SK-N-SH treated with all-trans-retinoic acid at 6 μM for 48 hours (cell line): ENCODE data around the gene SLC29A3.

Experiments used
- ATAC-seq: fragments of 200-7000 bp; cut with Tn5 transposase; 3 replicates; pipeline ENCODE4 v1.9.1; 2020; ENCODE audit warnings: mild to moderate bottlenecking, moderate library complexity
- ARNTL ChIP-seq: fragments of 450-650 bp; formaldehyde crosslinking; IDR thresholded peaks from 2 replicates; pipeline ENCODE4 v1.5.0; 2020; ENCODE audit warnings: low read depth, mild to moderate bottlenecking, moderate library complexity, borderline replicate concordance
- CREB5 ChIP-seq: fragments of 250-450 bp; sonication (Bioruptor Pico); IDR thresholded peaks from 2 replicates; pipeline ENCODE4 v1.5.1; 2020; ENCODE audit warnings: low read depth, mild to moderate bottlenecking, moderate library complexity
- CSDC2 ChIP-seq: fragments of 250-450 bp; sonication (Bioruptor Pico); IDR thresholded peaks from 2 replicates; pipeline ENCODE4 v1.5.0; 2020; ENCODE audit warnings: mild to moderate bottlenecking, moderate library complexity
- CSRNP3 ChIP-seq: fragments of 250-450 bp; sonication (Bioruptor Pico); IDR thresholded peaks from 2 replicates; pipeline ENCODE4 v1.5.1; 2021; ENCODE audit warnings: mild to moderate bottlenecking, moderate library complexity
- ISL1 ChIP-seq: fragments of 250-450 bp; sonication (Bioruptor Pico); IDR thresholded peaks from 2 replicates; pipeline ENCODE4 v2.1.2; 2022; ENCODE audit warnings: mild to moderate bottlenecking, moderate library complexity
- OSR1 ChIP-seq: fragments of 250-450 bp; sonication (Bioruptor Pico); IDR thresholded peaks from 2 replicates; pipeline ENCODE4 v1.8.0; 2022; ENCODE audit warnings: moderate library complexity, mild to moderate bottlenecking, inconsistent platforms
- PATZ1 ChIP-seq: fragments of 250-450 bp; sonication (Bioruptor Pico); IDR thresholded peaks from 2 replicates; pipeline ENCODE4 v1.8.0; 2020; ENCODE audit warnings: mild to moderate bottlenecking, moderate library complexity, borderline replicate concordance
- POU6F1 ChIP-seq: fragments of 250-450 bp; sonication (Bioruptor Pico); IDR thresholded peaks from 2 replicates; pipeline ENCODE4 v1.8.0; 2021; ENCODE audit warnings: low read depth, mild to moderate bottlenecking, moderate library complexity, borderline replicate concordance
- PPARA ChIP-seq: fragments of 250-450 bp; sonication (Bioruptor Pico); IDR thresholded peaks from 2 replicates; pipeline ENCODE4 v1.5.0; 2020; ENCODE audit warnings: mild to moderate bottlenecking, borderline replicate concordance
- RARB ChIP-seq: fragments of 250-450 bp; sonication (Bioruptor Pico); IDR thresholded peaks from 2 replicates; pipeline ENCODE4 v1.8.0; 2021; ENCODE audit warnings: mild to moderate bottlenecking, moderate library complexity
- SNAI2 ChIP-seq: fragments of 250-450 bp; sonication (Bioruptor Pico); IDR thresholded peaks from 2 replicates; pipeline ENCODE4 v1.5.0; 2020; ENCODE audit warnings: mild to moderate bottlenecking, moderate library complexity
- TCF4 ChIP-seq: fragments of 250-450 bp; sonication (Bioruptor Pico); IDR thresholded peaks from 2 replicates; pipeline ENCODE4 v1.8.0; 2021; ENCODE audit warnings: mild to moderate bottlenecking, moderate library complexity, borderline replicate concordance
- TOX ChIP-seq: fragments of 250-450 bp; sonication (Bioruptor Pico); IDR thresholded peaks from 2 replicates; pipeline ENCODE4 v1.8.0; 2021; ENCODE audit warnings: mild to moderate bottlenecking, moderate library complexity, borderline replicate concordance
- TSHZ2 ChIP-seq: fragments of 250-450 bp; sonication (Bioruptor Pico); IDR thresholded peaks from 2 replicates; pipeline ENCODE4 v1.5.0; 2020; ENCODE audit warnings: mild to moderate bottlenecking, moderate library complexity
- ZC3H10 ChIP-seq: fragments of 250-450 bp; sonication (Bioruptor Pico); IDR thresholded peaks from 2 replicates; pipeline ENCODE4 v1.5.1; 2021; ENCODE audit warnings: mild to moderate bottlenecking, moderate library complexity
- ZFP30 ChIP-seq: fragments of 450-650 bp; formaldehyde crosslinking; IDR thresholded peaks from 2 replicates; pipeline ENCODE4 v1.5.0; 2022; ENCODE audit warnings: mild to moderate bottlenecking, moderate library complexity
- ZNF565 ChIP-seq: fragments of 450-650 bp; formaldehyde crosslinking; conservative IDR thresholded peaks from 2 replicates; pipeline ENCODE4 v1.5.0; 2020; ENCODE audit warnings: low read depth, mild to moderate bottlenecking, moderate library complexity
- ZNF70 ChIP-seq: fragments of 450-650 bp; formaldehyde crosslinking; IDR thresholded peaks from 2 replicates; pipeline ENCODE4 v1.5.0; 2020; ENCODE audit warnings: mild to moderate bottlenecking, moderate library complexity
- ZNF8 ChIP-seq: fragments of 450-650 bp; formaldehyde crosslinking; IDR thresholded peaks from 2 replicates; pipeline ENCODE4 v1.5.0; 2020; ENCODE audit warnings: mild to moderate bottlenecking, moderate library complexity

Gene SLC29A3

GRCh38 chr10:71321386-71321785 lies 2.3 kb downstream of the SLC29A3 start:
- no peak for ATAC-seq
- TF ChIP-seq OSR1 (CRISPR knock-in tag) (no peak), ARNTL (no peak), ZFP30 (CRISPR knock-in tag) (no peak), POU6F1 (CRISPR knock-in tag) (no peak), ZNF70 (CRISPR knock-in tag) (no peak), CSDC2 (CRISPR knock-in tag) (no peak), RARB (CRISPR knock-in tag) (no peak), TOX (CRISPR knock-in tag) (no peak), CSRNP3 (CRISPR knock-in tag) (no peak)

- TF ChIP-seq TSHZ2 (CRISPR knock-in tag) (no peak), CSRNP3 (CRISPR knock-in tag) (no peak), TCF4 (CRISPR knock-in tag) (no peak), POU6F1 (CRISPR knock-in tag) (no peak), ZC3H10 (CRISPR knock-in tag) (no peak), TOX (CRISPR knock-in tag) (no peak), ZNF565 (CRISPR knock-in tag) (no peak), CREB5 (no peak), OSR1 (CRISPR knock-in tag) (no peak), ZNF70 (CRISPR knock-in tag) (no peak), ZFP30 (CRISPR knock-in tag) (no peak), ARNTL (no peak), SNAI2 (CRISPR knock-in tag) (no peak), PATZ1 (no peak), CSDC2 (CRISPR knock-in tag) (no peak), RARB (CRISPR knock-in tag) (no peak), ZNF8 (CRISPR knock-in tag) (no peak), PPARA (CRISPR knock-in tag) (no peak), ISL1 (no peak)
- no peak for ATAC-seq
Observed at GRCh38 chr10:71323407-71323806, 4.3 kb downstream of the SLC29A3 start.
